ENCODE results near the gene LTBP1.

GRCh38 chr2:33366473-33366872 lies 419.7 kb downstream of the LTBP1 start:
- TF ChIP-seq EZH2 (IDR thresholded peaks at IDR 0.05; ENCODE audit: borderline replicate concordance, low read depth, low read length, poor library complexity, severe bottlenecking) (no peak), CTCF (conservative IDR thresholded peaks at IDR 0.05; ENCODE audit: low read depth, low read length) (no peak)
